Measurements from ENCODE around the gene ULBP2.
"Not testable (repeated sequence)": the region's sequence is repeated elsewhere in the genome, so short reads cannot be mapped to it uniquely, and the experiment has no call there.

The ULBP2 gene

DNA sequence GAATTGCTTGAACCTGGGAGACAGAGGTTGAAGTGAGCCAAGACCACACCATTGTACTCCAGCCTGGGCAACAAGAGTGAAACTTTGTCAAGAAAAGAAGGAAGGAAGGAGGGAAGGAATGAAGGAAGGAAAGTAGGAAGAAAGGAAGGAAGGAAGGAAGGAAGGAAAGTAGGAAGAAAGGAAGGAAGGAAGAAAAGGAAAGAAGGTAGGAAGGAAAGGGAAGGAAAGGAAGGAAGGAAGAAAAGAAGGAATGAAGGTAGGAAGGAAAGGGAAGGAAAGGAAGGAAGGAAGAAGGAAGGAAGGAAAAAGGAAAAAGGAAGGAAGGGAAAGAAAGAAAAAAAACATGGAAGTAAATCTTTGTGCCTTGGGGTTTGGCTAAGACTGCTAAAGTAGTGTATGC is 33.6 kb downstream of the ULBP2 start:
- no peak for DNase-seq

DNA sequence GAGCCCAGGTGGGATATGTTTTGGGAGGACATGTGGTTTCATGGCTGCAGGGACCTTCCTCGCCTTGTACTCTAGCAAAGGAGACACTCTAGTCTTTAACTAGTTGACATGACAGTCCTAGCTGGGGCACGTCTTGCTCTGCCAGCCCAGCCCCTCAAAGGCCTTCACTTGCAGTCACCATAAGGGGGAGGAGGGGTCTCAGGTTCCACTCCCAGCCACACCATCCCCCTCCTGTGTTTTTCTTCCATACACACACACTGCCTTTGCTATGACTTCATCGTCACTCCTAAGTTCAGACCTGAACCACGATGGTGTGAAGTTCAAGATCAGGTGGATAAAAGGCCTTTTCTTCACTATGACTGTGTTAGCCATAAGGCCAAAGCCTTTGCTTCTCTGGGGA is 35.4 kb downstream of the ULBP2 start:
- no peak for DNase-seq

DNA sequence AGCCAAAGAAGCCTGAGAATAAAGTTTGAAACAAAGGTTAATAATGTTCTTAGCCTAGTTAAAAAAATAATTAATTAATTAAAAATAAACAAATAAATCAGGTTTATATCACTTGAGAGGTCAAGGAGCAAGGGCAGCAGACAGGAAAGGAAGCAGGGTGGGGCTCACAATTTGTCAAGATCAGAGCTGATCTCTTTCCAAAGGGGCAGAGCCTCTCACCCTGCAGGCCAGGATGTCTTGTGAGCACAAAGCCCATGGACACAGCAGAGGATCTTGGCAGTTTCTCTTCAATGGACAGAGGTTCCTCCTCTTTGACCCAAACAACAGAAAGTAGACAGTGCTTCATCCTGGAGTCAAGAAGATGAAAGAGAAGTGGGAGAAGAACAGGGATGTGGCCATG is 36.8 kb downstream of the ULBP2 start:
- DNase-seq: no peak

DNA sequence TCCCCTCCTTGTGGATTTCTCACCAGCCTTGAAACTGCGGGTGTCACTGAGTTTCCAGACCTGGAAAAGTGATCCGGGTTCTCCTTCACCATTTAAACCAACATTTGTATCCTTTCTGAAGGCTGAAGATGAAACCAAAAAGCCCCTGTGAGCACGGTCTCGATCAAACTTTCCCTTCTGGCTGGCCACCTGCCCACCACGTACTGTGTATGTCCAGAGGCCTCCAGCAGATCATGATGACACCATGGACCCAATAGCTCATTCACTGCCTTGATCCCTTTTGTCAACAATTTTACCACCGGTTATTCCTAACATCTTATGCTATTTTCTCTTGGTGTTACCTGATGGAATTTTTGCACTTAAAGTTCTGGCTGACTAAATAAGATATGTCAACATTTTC is 37.5 kb downstream of the ULBP2 start:
- DNase-seq: no peak

DNA sequence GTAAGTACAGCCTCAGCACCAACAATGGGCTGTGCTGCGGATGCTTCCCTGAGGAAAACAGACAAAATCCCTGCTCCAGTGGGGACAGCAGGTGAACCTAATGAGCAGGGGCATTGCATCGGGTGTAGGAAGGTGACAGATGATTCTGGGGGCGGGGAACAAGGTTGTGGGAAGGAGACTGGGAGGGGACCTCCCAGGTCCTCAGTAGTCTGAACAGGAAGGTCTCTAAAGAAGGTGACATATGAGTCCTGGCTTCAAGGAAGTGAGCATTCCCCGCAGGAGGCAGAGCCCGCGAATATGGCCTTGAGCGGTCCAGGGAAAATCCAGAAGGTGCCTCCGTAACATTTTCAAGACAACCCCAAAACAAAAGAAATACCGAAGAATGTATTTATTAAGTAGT is 41.3 kb downstream of the ULBP2 start:
- DNase-seq: no peak

DNA sequence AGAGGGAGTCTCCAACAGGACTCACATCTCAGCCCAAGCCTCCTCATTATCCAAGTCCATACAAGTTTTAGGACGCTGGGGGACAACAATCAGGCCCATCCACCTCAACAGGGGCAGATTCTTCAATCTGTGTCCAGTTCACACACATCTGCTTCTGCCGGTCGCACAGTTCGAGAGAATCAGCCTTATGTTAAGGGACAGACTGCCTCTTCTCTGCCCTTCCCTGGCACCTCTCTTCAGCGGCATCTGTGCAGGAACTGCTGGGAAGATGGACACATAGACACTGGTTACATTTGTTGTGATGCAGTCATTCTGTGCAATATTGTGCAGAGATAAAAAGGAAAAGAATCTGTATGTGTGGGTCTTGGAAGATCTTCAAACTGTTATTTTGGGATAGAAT is 43.0 kb downstream of the ULBP2 start:
- no peak for DNase-seq

DNA sequence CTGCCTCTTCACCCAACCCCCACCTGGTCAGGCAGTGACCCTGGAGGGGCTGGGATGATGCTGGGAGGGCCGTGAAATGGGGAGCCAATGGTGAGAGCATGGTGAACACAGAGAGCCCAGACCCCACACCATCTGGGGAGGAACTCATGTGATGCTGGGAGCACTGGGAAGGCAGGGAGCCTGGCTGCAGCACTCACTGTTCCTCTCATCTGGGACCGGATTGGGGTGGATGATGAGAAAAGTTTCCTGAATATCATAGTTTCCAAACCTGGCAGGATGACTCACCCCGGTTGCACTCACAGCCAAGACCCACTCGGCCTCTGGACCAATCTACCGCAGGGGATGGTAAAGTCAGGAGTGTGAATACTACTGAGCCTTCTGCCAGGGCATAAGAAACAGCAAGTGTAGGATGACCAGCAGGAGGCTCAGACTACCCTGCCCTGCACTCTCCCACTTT is 43.7 kb downstream of the ULBP2 start:
- DNase-seq: no peak

DNA sequence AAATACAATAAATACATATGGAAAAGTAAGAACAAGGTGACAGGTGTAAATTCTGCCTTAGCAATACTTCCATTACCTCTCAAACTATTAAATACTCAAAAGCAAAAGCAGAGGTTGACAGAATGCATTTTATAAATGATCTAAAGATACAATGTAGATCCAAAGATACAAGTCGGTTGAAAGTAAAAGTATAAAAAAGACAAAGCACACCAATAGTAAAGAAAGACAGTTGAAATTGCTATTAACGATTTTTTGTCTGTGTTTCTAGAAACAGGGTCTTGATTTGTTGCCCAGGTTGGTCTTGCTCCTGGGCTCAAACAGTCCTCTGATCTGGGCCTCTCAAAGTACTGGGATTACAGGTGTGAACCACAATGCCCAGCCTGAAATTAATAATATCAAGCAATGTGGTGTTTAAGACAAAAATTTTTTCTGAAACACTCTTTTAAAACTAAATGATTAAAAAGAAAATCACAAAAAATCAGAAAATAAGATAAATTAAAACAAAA is 45.8 kb downstream of the ULBP2 start:
- no peak for DNase-seq

DNA sequence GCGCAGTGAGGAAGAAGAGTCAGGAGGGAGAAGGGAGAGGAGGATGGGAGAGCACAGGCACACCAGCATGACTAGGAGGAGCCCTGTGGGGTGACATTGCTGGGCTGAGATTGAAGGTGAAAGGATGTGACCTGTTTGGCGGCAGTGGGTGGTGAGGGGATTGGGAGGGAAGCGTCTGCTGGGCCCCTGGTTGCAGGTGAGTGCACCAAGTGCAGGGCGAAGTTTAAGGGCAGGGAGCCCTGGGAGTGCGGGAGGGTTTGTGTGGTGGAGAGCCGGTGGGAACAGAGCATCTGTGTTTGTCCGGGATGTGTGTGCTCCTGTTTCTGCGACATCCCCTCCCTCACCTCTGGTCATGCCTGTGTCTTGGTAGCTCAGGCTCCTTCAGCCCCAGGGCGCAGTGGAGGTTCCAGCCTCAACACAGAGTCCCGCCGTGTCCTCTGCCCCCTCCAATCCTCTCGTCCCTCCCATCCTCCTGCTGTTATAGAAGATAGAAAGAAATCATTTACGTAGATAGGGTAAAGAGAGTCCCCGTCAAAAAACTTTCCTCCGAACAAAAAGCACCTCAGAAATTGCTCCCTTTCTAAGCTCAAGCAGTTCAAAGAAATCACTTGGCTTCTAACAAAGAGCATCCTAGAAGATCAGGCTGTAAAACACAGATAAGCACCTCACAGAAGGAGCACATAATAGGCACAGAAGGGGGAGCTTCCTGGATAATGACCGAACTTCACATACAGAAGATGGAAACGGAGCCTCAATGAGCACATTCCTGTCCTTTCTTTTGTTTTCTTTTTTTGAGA is 46.9 kb downstream of the ULBP2 start:
- no peak for DNase-seq

DNA sequence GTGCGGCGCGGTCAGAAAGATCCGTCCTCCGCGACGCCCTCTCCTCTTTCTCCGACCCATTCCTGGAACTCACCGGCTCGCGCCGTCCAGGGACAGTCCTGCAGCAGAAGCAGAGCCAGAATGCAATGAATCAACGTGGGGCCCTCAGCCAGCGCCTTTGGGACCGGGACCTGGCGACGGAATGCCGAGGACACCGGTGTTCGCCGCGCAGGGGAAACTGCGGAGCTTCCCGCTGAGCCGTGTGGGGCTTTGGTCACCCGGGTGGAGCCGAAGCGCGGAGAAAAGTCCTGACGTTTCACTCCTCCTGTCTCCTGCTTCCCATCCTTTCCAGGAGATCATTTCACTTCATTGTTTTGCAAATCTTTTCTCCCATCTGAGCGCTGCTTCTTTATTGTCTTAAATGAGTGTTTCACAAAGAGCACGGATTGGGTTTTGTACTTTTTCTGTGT is 48.4 kb downstream of the ULBP2 start:
- no peak for DNase-seq

DNA sequence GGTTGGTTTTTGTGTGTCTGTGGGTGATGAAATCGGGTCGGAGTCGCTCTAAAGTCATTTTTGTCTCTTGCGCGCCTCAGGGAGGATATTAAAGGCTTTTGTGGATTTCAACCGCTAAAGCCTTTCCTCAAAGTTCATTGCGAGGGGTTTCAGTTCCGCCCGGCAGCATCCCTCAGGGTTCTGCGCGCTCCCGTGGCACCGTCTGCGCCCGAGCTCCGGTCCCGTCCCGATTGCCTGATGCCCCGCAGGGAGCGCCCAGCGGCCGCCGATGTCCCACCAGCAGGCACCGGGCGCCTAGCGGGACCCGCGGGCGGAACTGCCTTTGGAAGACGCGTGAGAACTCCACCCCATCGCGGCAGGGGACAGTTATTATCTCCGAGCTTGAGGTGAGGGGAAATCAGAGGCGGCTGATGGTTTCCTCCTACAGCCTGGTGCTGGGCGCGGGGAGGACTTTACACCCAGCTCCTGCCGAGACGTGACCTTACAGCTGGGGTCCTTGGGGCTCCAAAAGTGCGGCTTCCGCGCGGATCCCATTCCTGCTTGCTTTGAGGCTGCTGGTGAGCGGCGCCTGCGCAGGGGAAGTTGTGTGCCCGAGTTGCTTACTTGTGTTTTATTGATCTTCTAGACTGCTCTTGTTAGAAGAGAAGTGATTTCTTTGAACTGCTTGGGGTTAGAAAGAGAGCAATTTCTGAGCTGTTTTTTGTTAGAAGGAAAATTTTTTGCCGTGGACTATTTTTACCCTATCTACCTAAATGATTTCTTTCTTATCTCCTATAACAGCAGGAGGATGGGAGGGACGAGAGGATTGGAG is 49.1 kb downstream of the ULBP2 start:
- DNase-seq: peak; percentile 2

DNA sequence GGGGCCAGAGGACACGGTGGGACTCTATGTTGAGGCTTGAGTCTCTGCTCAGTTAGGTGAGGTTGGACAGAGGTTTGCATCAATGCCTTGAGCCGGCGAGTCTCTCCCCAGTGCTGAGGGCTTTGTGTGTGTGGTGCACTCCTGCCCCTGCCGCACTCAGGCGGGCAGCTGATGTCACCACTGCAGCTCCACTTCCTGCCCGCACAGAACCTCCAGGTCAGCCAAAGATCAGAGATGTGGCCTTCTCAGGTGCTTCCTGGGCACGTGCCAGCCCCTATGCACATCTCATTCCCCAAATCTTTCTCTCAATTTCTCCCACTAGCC is 49.6 kb downstream of the ULBP2 start:
- not testable (repeated sequence) for DNase-seq

DNA sequence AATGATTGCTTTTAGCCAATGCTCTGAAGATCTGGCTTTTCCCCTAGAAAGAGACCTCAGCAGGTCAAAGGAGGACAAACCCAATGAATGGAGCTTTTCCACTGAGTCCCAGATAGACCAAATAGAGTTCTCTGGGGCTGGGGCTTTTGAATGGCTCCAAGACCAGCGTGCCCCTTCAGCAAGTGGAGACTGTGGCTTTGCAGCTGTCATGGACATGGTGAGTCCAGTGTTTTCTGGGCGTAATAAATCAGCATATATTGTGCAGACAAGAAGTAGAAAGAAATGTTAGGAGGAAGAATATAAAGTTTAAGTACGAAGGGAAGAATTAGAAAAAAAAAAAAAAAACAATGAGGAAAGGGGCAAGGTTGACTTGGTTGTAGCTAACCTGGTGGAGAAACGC is 50.0 kb downstream of the ULBP2 start:
- no peak for DNase-seq

DNA sequence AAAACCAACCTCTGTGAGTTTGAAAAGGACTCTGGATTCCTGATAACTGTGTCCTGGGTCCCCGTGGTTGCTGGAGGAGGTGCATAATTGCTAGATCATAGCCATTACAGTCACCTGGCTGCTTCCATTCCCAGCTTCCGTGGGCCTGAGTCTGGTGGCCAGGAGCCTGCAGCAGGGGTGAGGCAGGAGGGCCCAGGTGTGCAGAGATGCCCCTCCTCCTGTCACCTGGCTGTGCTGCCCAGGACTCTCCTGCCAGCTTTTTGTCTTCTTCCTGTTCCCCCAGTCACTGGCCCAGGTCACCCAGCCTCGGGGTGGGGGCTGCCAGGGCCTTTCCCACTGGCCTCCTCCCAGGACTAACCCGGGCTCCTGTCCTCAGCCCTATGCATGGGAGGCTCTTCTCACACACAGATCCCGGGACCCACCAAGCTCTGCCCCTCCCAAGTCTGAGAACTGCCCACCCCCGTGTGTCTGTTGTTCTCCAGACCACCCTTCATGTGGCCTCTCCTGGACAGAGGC is 53.5 kb downstream of the ULBP2 start:
- DNase-seq: no peak

DNA sequence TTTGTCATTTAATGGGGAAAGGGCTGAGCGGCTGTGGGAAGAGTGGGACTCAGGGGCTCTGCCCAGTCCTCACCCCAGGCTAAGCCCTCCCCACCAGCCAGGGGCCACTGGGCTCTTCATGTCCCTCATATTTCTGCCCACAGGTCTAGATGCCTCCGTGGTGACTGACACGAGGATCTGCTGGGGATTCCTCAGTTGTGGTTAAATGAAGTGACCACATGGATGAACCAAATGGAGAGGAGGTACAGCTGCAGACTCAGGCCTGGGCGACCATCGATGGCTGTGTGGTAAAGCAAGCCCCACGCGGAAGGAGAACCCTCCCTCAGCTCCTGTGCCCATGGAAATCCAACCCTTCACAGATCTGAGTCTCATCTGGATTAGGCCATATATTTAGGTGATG is 54.2 kb downstream of the ULBP2 start:
- no peak for DNase-seq
